IMR-90 (cell line): Measurements from ENCODE around the gene MRPS34. TPM values are rescaled to one million over a fixed set of nuclear protein-coding genes. Genes with fewer than 3 reads are reported as not detected.

Experiments used
- ATAC-seq: fragments of 200-7000 bp; cut with Tn5 transposase; 2 replicates; pipeline ENCODE4 v1.9.1; 2020; ENCODE audit warnings: low read depth, mild to moderate bottlenecking, moderate library complexity
- BruUV-seq: library from RNA; stranded (reverse); fragments of 400-500 nt; replicated peaks from 2 replicates; lab custom pipeline; 2021; lab: Mats Ljungman, UMichigan
- CTCF ChIA-PET: fragments of 300-600 bp; formaldehyde crosslinking; extraction: SDS; loops from one replicate; lab custom pipeline; 2021; ENCODE audit warnings: antibody characterized with exemption; lab: Yijun Ruan, JAX
- POLR2A ChIA-PET: fragments of 300-600 bp; sonication (Branson Sonifier 250); formaldehyde crosslinking; loops from one replicate; lab custom pipeline; 2022; ENCODE audit warnings: antibody characterized with exemption; ENCODE audit not compliant: unreplicated experiment; lab: Charles Lee
- DNase-seq: peaks from one replicate; pipeline ENCODE4 v3.0.0; 2013
- H2AFZ ChIP-seq: replicated peaks from 2 replicates; pipeline ENCODE3; 2013; ENCODE audit warnings: low read length, mild to moderate bottlenecking; ENCODE audit not compliant: poor library complexity
- H2AK5ac ChIP-seq: 2 replicates; pipeline ENCODE4 v1.6.1; 2013; ENCODE audit warnings: low read depth, low read length, inconsistent platforms
- H2AK9ac ChIP-seq: replicated peaks from 2 replicates; pipeline ENCODE3; 2013; ENCODE audit warnings: mild to moderate bottlenecking, low read depth, low read length, moderate library complexity; ENCODE audit not compliant: poor library complexity
- H2BK120ac ChIP-seq: 2 replicates; pipeline ENCODE4 v1.6.1; 2013; ENCODE audit warnings: low read depth, low read length, inconsistent platforms
- H2BK15ac ChIP-seq: 3 replicates; pipeline ENCODE4 v1.6.1; 2013; ENCODE audit warnings: low read depth, low read length, inconsistent platforms
- H2BK20ac ChIP-seq: 2 replicates; pipeline ENCODE4 v1.6.1; 2013; ENCODE audit warnings: low read depth, mild to moderate bottlenecking, inconsistent platforms, low read length, moderate library complexity
- H2BK5ac ChIP-seq: 2 replicates; pipeline ENCODE4 v1.6.1; 2013; ENCODE audit warnings: mild to moderate bottlenecking, low read depth, low read length, inconsistent platforms; ENCODE audit not compliant: poor library complexity, severe bottlenecking
- H3K14ac ChIP-seq: replicated peaks from 2 replicates; pipeline ENCODE4 v1.6.1; 2013; ENCODE audit warnings: low read depth, low read length, inconsistent platforms
- H3K18ac ChIP-seq: 2 replicates; pipeline ENCODE4 v1.6.1; 2013; ENCODE audit warnings: low read depth, low read length, control low read depth
- H3K23ac ChIP-seq: 2 replicates; pipeline ENCODE4 v1.6.1; 2013; ENCODE audit warnings: low read depth, low read length, inconsistent platforms
- H3K27ac ChIP-seq: 2 replicates; pipeline ENCODE4 v1.5.1; 2013; ENCODE audit warnings: mild to moderate bottlenecking, control low read depth, low read length; ENCODE audit not compliant: insufficient read depth
- H3K27me3 ChIP-seq: 2 replicates; pipeline ENCODE4 v1.6.1; 2013; ENCODE audit warnings: low read length; ENCODE audit not compliant: control insufficient read depth, insufficient read depth
- H3K36me3 ChIP-seq: 2 replicates; pipeline ENCODE4 v1.6.1; 2013; ENCODE audit warnings: low read length, mixed read lengths; ENCODE audit not compliant: control insufficient read depth, insufficient read depth
- H3K4ac ChIP-seq: 2 replicates; pipeline ENCODE4 v1.6.1; 2013; ENCODE audit warnings: low read depth, low read length, inconsistent platforms
- H3K4me1 ChIP-seq: 2 replicates; pipeline ENCODE4 v1.6.1; 2013; ENCODE audit warnings: low read length, mixed read lengths; ENCODE audit not compliant: control insufficient read depth, insufficient read depth
- H3K4me2 ChIP-seq: 2 replicates; pipeline ENCODE4 v1.6.1; 2013; ENCODE audit warnings: low read depth, mild to moderate bottlenecking, control low read depth, low read length, moderate library complexity
- H3K4me3 ChIP-seq: 2 replicates; pipeline ENCODE4 v1.5.1; 2013; ENCODE audit warnings: low read depth, mild to moderate bottlenecking, control low read depth, low read length, moderate library complexity; ENCODE audit not compliant: insufficient read depth
- H3K56ac ChIP-seq: 2 replicates; pipeline ENCODE4 v1.6.1; 2013; ENCODE audit warnings: low read length, inconsistent platforms; ENCODE audit not compliant: insufficient read depth; ENCODE audit errors: extremely low read depth
- H3K79me1 ChIP-seq, 2 experiments: 2 replicates each; pipeline ENCODE4 v1.6.1; 2013; ENCODE audit warnings: low read length in 2 of 2, inconsistent platforms in 1 of 2, low read depth in 1 of 2
- H3K9ac ChIP-seq: 2 replicates; pipeline ENCODE4 v1.6.1; 2013; ENCODE audit warnings: low read depth, low read length, control low read depth
- H3K9me1 ChIP-seq: 2 replicates; pipeline ENCODE4 v1.6.1; 2013; ENCODE audit warnings: low read length, inconsistent platforms; ENCODE audit not compliant: insufficient read depth
- H3K9me3 ChIP-seq: 2 replicates; pipeline ENCODE4 v1.6.1; 2013; ENCODE audit warnings: low read length; ENCODE audit not compliant: control insufficient read depth, insufficient read depth
- H4K20me1 ChIP-seq: 2 replicates; pipeline ENCODE4 v1.6.1; 2013; ENCODE audit warnings: low read length, inconsistent platforms; ENCODE audit not compliant: insufficient read depth
- H4K5ac ChIP-seq: 2 replicates; pipeline ENCODE4 v1.6.1; 2013; ENCODE audit warnings: mild to moderate bottlenecking, low read depth, low read length, control low read depth
- H4K8ac ChIP-seq, 2 experiments: 2 replicates each; pipeline ENCODE4 v1.6.1; 2013; ENCODE audit warnings: low read depth in 2 of 2, low read length in 2 of 2, control low read depth in 1 of 2, inconsistent platforms in 1 of 2
- H4K91ac ChIP-seq: 2 replicates; pipeline ENCODE4 v1.6.1; 2013; ENCODE audit warnings: low read depth, low read length, inconsistent platforms; ENCODE audit not compliant: insufficient read depth
- BHLHE40 ChIP-seq: fragments of 150-350 bp; IDR thresholded peaks from 2 replicates; pipeline ENCODE4 v1.6.1; 2016; ENCODE audit warnings: mild to moderate bottlenecking, low read depth, low read length
- CEBPB ChIP-seq: IDR thresholded peaks from 2 replicates; pipeline ENCODE4 v1.6.1; 2012; ENCODE audit warnings: low read depth, low read length, improper control_type of control experiment
- CHD1 ChIP-seq: IDR thresholded peaks from 2 replicates; pipeline ENCODE4 v1.6.1; 2012; ENCODE audit warnings: low read depth, low read length, improper control_type of control experiment
- FOS ChIP-seq: fragments of 150-350 bp; IDR thresholded peaks from 2 replicates; pipeline ENCODE4 v1.6.1; 2016; ENCODE audit warnings: low read depth, low read length
- MAFK ChIP-seq: IDR thresholded peaks from 2 replicates; pipeline ENCODE4 v1.6.1; 2012; ENCODE audit warnings: low read depth, low read length, improper control_type of control experiment
- MAZ ChIP-seq: IDR thresholded peaks from 2 replicates; pipeline ENCODE4 v1.6.1; 2012; ENCODE audit warnings: low read depth, mild to moderate bottlenecking, low read length, improper control_type of control experiment, moderate library complexity, borderline replicate concordance
- MXI1 ChIP-seq: IDR thresholded peaks from 2 replicates; pipeline ENCODE4 v1.6.1; 2012; ENCODE audit warnings: low read depth, mild to moderate bottlenecking, low read length, moderate library complexity, borderline replicate concordance
- NFE2L2 ChIP-seq: fragments of 150-350 bp; IDR thresholded peaks from 2 replicates; pipeline ENCODE4 v1.6.1; 2016; ENCODE audit warnings: low read depth, mild to moderate bottlenecking, low read length
- POLR2A ChIP-seq: IDR thresholded peaks from 2 replicates; pipeline ENCODE4 v1.6.1; 2012; ENCODE audit warnings: mild to moderate bottlenecking, low read depth, low read length
- RAD21 ChIP-seq: IDR thresholded peaks from 2 replicates; pipeline ENCODE4 v1.6.1; 2012; ENCODE audit warnings: low read length, improper control_type of control experiment
- RFX5 ChIP-seq: IDR thresholded peaks from 2 replicates; pipeline ENCODE4 v1.8.0; 2012; ENCODE audit warnings: low read depth, mild to moderate bottlenecking, low read length, moderate library complexity
- SMC3 ChIP-seq: fragments of 150-350 bp; IDR thresholded peaks from 2 replicates; pipeline ENCODE4 v1.6.1; 2016; ENCODE audit warnings: low read depth, mild to moderate bottlenecking, antibody characterized with exemption, low read length, moderate library complexity
- WGBS, 2 experiments: methylation state at CpG; one replicate each; pipeline versions ENCODE4 v1.1.5 to v1.1.7; 2013; ENCODE audit warnings: missing lambda C conversion rate in 2 of 2; ENCODE audit not compliant: insufficient read length in 1 of 2; ENCODE audit errors: extremely low coverage in 2 of 2; 5-methylcytosine and 5-hydroxymethylcytosine counted together
- dilution Hi-C: fragments of 300-500 bp; cut with HindIII; formaldehyde crosslinking; loops from one replicate; pipeline ENCODE4 v1.14.3; 2018; ENCODE audit warnings: low sequenced_read_pairs; ENCODE audit not compliant: unreplicated experiment
- in situ Hi-C: fragments of 300-500 bp; cut with MboI; formaldehyde crosslinking; loops from 3 replicates; pipeline ENCODE4 v1.14.3; 2019; ENCODE audit warnings: low sequenced_read_pairs, inconsistent platforms, mixed read lengths
- intact Hi-C: fragments of 100-400 bp; cut with micrococcal nuclease; formaldehyde crosslinking; loops from 2 replicates; pipeline ENCODE4 v1.10.0; 2022
- polyA plus RNA-seq, 3 experiments: library from polyadenylated mRNA; depleted of rRNA; stranded (reverse); fragments of >200 nt; gene quantifications; 2 replicates each; pipeline ENCODE4 v1.2.3, GENCODE V29; 2012; ENCODE audit warnings: low replicate concordance in 1 of 3
- total RNA-seq: library from RNA; depleted of rRNA; stranded (reverse); fragments of >200 nt; gene quantifications from 2 replicates; pipeline ENCODE4 v1.2.3, GENCODE V29; 2012
- TF ChIP-seq, protein P1 (sequence below): fragments of 150-350 bp; IDR thresholded peaks from 2 replicates; pipeline ENCODE4 v1.6.1; 2016; ENCODE audit warnings: low read depth, mild to moderate bottlenecking, low read length, moderate library complexity, borderline replicate concordance
- TF ChIP-seq, protein P2 (sequence below): fragments of 150-350 bp; IDR thresholded peaks from 2 replicates; pipeline ENCODE4 v1.6.1; 2017; ENCODE audit warnings: mild to moderate bottlenecking, antibody characterized with exemption, low read length, low read depth

MRPS34 gene
- total and polyA plus RNA-seq, 2 of the 4 experiments (the other 2 are of a cell fraction) = 68.5 to 80.4 TPM

DNA sequence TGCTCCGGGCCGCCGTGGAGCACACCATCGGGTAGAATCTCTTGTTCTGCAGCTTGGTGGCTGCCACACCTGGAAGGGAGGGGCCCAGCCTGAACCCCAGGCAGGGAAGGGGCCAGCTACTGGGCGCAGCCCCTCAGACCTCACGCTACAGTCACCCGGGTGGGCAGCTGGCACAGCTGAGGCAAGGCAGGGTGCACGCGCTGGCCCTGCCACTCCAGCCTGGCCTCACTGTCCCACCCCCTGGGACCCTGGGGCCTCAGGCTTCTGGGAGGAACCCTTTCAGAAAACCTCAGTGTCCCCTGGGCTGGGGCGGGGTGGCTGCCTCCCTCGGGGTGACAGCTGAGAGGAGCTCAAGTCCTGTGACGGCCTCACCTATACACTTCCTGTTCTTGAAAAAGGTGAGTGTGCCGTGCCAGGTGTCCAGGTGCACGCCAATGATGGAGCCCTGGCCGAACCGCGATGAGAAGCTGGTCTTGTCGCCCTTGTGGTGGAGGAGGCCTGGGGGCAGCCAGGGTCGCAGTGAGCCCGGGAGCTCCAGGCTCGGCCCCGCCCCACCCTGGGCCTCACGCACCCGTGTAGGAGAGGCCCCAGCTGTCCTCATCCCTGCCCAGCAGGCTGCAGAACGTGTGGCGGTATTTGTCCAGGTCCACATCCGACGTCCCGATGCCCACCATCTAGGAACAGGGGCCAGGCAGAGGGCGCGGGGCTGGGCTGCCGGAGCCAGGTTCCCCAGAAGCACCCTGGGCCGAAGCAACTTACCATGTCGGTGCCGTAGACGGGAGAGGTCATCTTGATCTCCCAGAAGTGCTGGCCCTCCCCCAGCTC is 4.7 kb upstream of the MRPS34 start:
- H2AK9ac ChIP-seq = no peak overlapping the region
- peaks cover 16% of the 10 kb centered on the region for H4K20me1 ChIP-seq
- H3K18ac ChIP-seq = no peak overlapping the region
- no peak overlapping the region for H2BK20ac ChIP-seq
- no peak overlapping the region for H3K14ac ChIP-seq
- CTCF ChIA-PET = no interaction called here
- WGBS, 2 experiments = 83% methylated on average over 21 of the region's 36 CpGs; no CpG with 5 or more reads in 1 of the 2 experiments
- peaks cover 11% of the 10 kb centered on the region for H3K4me1 ChIP-seq
- peaks cover 31% of the 10 kb centered on the region for H3K36me3 ChIP-seq
- H3K9me1 ChIP-seq = peaks cover 7% of the 10 kb centered on the region; the same call in 1 of the 2 replicates
- in situ Hi-C loops (no loop called here), dilution Hi-C loops (no loop called here), intact Hi-C loops (no loop called here)
- no peaks in the 10 kb centered on the region for H3K27me3 ChIP-seq
- H2AFZ ChIP-seq = no peak overlapping the region
- no peak overlapping the region for H3K4ac ChIP-seq
- H4K8ac ChIP-seq = no peak overlapping the region
- no peak overlapping the region for H4K5ac ChIP-seq
- H2BK120ac ChIP-seq = no peak overlapping the region
- no peak overlapping the region for H2BK5ac ChIP-seq
- H3K4me3 ChIP-seq = no peak overlapping the region
- no peak overlapping the region for H2BK15ac ChIP-seq
- H3K27ac ChIP-seq = no peak overlapping the region
- no peak overlapping the region for H3K4me2 ChIP-seq
- H2AK5ac ChIP-seq = no peak overlapping the region
- H3K9me3 ChIP-seq = no peaks in the 10 kb centered on the region
- no peak overlapping the region for H3K9ac ChIP-seq
- H3K79me1 ChIP-seq = peaks cover 9 to 57% of the 10 kb centered on the region in 2 experiments
- TF ChIP-seq, protein P1, sequence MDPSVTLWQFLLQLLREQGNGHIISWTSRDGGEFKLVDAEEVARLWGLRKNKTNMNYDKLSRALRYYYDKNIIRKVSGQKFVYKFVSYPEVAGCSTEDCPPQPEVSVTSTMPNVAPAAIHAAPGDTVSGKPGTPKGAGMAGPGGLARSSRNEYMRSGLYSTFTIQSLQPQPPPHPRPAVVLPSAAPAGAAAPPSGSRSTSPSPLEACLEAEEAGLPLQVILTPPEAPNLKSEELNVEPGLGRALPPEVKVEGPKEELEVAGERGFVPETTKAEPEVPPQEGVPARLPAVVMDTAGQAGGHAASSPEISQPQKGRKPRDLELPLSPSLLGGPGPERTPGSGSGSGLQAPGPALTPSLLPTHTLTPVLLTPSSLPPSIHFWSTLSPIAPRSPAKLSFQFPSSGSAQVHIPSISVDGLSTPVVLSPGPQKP = no peak
- TF ChIP-seq BHLHE40 (no peak), POLR2A (no peak), RAD21 (no peak), MXI1 (no peak), RFX5 (no peak), MAFK (no peak), SMC3 (no peak), CEBPB (no peak), MAZ (no peak), NFE2L2 (no peak), FOS (no peak), CHD1 (no peak)
- TF ChIP-seq, protein P2, sequence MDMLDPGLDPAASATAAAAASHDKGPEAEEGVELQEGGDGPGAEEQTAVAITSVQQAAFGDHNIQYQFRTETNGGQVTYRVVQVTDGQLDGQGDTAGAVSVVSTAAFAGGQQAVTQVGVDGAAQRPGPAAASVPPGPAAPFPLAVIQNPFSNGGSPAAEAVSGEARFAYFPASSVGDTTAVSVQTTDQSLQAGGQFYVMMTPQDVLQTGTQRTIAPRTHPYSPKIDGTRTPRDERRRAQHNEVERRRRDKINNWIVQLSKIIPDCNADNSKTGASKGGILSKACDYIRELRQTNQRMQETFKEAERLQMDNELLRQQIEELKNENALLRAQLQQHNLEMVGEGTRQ = no peak
- ATAC-seq (no peak), DNase-seq (no peak)
- BruUV-seq = no TSS peak
- H4K91ac ChIP-seq = no peak overlapping the region
- H3K56ac ChIP-seq = no peak overlapping the region
- POLR2A ChIA-PET = no interaction called here
- H3K23ac ChIP-seq = no peak overlapping the region
